ENCODE results near the gene CDV3.

Gene CDV3

DNA sequence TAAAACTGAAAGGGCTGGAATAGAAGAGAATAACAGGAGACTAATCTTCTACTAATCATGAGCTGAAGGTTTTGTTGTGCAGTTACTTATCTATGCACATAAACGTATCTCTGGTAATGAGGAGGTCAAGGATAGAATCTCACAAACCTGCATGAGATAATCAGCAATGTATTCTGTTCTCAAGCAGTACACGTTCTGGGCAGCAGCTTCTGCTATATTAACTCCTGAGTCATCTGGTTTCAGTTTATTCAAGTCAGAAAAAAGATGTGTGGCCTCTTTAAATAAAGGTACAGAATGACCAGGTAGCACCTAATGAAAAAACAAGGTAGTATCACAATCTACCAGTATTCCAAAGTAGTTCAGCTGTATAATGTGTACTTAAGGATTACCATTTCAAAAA is 34.9 kb downstream of the CDV3 start:
- DNase-seq, result no peak

DNA sequence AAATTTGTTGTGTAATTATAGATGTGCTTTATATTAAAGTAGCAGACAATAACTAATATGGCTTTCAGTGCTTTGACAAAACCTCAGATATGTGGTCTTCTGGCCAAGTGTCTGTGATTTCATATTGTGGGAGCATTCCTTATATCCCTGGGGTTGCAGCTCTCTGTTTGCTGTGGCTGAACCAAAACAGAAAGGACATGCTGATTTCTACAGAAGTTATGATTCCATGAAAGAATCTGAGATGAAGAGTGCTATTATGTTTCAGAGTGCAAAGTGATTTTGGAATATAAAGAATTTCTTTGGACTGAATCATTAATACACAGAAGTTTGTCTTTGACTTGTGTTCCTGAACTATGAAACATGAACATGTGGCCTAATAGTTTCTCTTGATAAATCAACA is 36.5 kb downstream of the CDV3 start:
- DNase-seq, result no peak

DNA sequence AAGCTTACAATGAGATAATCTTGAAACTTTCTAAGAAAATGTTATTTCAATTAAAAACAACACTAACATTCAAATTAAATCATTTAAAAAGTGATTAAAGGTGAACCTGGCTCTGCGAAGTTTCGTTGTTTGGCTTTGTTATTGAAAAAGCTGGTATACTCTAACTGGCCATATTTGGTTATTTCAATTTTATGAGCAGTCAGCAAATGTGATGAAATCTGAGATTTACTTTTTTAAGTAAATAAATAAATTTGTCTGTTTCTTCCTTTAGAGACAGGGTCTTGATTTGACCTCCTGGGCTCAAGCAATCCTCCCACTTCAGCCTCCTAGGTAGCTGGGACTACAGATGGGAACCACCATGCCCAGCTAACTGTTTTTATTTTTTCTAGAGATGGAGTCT is 38.0 kb downstream of the CDV3 start:
- no peak for DNase-seq

DNA sequence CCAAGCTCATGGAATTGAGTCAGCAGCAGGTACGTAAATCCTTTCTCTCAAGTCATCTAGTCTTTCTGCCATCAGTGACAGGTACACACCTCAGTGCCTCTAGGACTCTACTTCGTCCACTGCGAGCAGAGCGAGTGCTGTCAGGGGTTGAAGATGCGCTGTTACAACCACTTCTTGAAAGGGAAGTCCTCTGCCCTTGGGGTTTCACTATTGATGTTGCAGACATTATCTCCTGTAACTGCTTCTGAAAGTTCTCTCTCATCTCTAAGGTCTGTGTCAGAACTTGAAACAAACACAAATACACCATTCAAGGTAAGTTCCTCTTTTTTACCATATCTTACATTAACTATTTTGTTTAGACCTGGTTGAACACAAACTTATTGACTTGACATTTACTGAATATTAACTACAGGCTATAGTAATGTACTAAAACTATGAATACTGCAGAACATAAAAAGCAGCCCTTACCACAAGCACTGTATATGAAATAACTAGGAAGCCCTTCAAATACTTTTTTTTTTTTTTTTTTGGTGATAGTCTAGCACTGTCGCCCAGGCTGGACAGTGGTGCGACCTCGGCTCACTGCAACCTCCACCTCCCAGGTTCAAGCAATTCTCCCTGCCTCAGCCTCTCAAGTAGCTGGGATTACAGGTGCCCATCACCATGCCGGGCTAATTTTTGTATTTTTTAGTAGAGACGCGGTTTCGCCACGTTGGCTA is 46.7 kb downstream of the CDV3 start:
- no peak for DNase-seq

DNA sequence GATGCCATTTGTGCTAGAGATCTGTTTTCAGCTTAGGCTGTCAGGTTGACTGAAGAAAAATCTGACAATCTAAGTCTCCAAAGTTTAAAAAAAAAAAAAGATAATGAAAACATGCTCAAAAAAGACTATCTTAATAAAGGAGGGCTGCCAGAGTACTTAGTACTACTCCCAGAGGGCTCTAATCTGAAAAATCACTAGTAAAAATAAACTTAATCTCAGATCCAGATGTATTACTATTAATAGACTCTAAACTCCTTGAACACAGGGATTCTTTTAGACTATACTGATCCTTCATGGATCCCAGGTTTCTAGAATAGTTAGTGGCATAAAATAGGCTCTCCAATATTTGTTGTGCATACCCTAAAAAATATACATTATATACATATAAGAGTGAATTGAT is 54.3 kb downstream of the CDV3 start:
- DNase-seq, result no peak

DNA sequence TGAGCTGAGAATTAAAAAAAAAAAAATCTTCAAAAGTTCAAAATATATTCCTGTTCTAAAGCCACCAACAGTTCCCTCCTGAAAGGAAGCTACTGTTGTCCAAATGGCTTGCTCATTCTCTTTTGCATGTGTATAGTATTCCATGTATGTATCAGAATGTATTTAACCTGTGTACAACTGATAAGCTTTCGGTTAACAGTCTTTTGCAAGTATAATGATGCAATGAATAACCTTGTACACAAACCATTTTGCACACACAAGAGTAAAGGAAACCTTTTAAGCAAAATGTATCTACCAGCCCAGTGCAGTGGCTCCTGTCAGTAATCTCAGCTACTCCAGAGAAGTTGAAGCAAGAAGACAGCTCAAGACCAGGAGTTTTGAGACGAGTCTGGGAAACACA is 55.7 kb downstream of the CDV3 start:
- no peak for DNase-seq

DNA sequence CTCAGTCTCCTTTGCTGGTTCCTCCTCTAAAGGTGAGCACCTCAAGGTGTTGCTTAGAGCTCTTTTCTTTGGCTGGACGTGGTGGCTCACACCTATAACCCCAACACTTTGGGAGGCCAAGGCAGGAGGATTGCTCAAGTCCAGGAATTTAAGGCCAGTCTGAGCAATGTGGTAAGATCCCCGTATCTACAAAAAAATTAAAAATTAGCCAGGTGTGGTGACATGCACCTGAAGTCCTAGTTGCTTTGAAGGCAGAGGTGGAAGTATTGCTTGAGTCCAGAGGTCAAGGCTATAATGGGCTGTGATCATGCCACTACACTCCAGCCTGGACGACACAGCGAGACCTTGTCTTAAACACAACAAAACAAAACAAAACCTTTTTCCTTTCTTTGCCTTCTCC is 60.0 kb downstream of the CDV3 start:
- no peak for DNase-seq

All from stimulated activated naive CD4-positive, alpha-beta T cell (primary cell).